A673 (cell line): ENCODE data around the gene AVPR2.

Source experiments
- EZH2 ChIP-seq: fragments of 200-600 bp; sonication (generic); IDR thresholded peaks from 2 replicates; pipeline ENCODE4 v1.6.1; 2017; ENCODE audit warnings: borderline replicate concordance, low read depth, mild to moderate bottlenecking, mixed read lengths, antibody characterized with exemption, low read length; ENCODE audit not compliant: poor library complexity, severe bottlenecking
- TF ChIP-seq, protein P1 (sequence below): fragments of 300-800, 200-600 bp; sonication (generic); conservative IDR thresholded peaks from 2 replicates; pipeline ENCODE4 v1.5.1; 2017; ENCODE audit warnings: low read depth, mild to moderate bottlenecking, antibody characterized with exemption, low read length, moderate library complexity, mixed read lengths

DNA sequence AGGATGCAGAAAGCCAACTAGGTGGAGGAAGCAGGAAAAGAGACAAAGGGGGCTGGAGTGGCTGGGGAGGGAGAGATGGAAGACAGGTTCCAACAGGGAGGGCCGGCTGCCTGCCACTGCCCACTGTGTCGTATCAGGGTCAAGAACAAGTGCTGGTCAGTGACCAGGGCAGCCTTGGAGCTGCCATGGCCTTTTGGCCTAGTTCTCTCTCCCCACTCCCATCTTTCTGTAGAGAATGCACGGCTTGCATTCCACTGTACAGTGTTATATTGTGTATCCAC, 30.4 kb upstream of the AVPR2 start:
- TF ChIP-seq EZH2: no peak
- TF ChIP-seq, protein P1, sequence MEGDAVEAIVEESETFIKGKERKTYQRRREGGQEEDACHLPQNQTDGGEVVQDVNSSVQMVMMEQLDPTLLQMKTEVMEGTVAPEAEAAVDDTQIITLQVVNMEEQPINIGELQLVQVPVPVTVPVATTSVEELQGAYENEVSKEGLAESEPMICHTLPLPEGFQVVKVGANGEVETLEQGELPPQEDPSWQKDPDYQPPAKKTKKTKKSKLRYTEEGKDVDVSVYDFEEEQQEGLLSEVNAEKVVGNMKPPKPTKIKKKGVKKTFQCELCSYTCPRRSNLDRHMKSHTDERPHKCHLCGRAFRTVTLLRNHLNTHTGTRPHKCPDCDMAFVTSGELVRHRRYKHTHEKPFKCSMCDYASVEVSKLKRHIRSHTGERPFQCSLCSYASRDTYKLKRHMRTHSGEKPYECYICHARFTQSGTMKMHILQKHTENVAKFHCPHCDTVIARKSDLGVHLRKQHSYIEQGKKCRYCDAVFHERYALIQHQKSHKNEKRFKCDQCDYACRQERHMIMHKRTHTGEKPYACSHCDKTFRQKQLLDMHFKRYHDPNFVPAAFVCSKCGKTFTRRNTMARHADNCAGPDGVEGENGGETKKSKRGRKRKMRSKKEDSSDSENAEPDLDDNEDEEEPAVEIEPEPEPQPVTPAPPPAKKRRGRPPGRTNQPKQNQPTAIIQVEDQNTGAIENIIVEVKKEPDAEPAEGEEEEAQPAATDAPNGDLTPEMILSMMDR: no peak
